Stimulated activated CD8-positive, alpha-beta memory T cell treated with anti-CD3 and anti-CD28 coated beads, Interleukin-2, amount 100 ng/mL, for 1 hour (primary cell): ENCODE measurements around the gene FRAT2.

Experiments used
- DNase-seq, 2 donors: peaks; one replicate each; pipeline ENCODE4 v3.0.0-alpha.2; 2020; ENCODE audit warnings: low read depth in 2 of 2

FRAT2 gene

DNA sequence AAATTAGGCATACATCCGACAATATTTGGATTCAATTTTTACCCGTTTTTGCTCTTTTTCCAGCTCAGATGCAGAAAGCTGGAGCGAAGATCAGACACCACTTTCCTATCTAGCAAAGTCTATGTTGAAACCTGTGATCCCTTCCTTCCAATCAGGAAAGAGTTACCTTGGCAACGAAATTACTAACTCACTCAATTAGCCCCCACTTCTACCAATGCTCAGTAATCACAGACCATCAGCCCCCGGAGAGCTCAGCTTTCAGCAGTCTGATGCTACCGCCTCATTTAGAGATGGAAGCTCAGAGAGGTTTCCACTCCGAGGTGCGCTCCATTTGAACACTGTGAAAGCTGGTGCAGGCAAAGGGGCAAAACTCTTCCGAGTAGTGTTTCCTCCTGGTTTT lies 8.8 kb downstream of the FRAT2 start:
- no peak for DNase-seq

- DNase-seq: no peak
Measured at GRCh38 chr10:97323501-97323900, 11.0 kb downstream of the FRAT2 start.

DNA sequence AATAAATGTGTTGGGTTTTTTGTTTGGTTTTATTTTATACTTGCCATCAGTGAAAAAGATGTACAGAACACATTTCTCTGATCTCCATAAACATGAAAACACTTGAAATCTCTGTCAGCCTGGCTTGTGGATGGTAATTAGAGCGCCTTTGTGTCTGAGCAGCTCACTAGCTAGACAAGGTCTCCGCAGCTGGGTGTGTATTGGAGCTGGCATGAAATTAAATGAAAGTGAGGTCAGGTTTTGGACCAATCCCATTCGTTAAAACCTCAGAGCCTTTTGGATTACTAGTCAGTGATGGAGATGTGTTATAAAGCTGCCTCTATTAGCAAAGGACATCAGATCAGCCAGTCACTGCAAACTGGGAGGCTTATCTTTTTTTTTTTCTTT lies 12.7 kb downstream of the FRAT2 start:
- no peak for DNase-seq

GRCh38 chr10:97321032-97321803 lies 13.3 kb downstream of the FRAT2 start:
- no peak for DNase-seq

DNA sequence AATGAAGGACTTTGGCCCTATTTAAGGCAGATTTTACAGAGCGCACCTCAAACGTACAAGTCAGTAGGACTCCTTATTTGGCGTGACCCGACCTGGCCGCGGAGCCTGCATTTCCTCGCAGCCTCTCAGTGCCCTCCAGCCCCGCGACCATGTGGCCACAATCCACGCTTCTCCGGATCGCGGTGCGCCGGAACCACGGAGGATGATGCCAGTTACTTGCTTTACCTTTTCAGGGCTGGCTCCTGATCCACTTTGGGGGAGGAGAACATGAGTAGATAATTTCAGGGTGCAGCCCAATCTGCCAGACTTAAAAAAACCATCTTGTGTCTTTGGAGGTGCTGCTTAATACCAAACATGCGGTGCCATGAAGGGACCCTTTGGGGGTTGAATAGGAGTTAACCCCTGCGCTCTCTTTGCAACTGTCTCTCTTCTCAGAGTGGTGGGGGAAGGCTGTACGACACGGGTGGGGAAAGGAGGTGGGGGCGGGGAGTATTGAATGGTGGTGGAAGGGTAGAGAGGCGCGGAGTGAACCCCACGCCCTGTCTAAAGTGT lies 14.0 kb downstream of the FRAT2 start:
- no peak for DNase-seq

DNA sequence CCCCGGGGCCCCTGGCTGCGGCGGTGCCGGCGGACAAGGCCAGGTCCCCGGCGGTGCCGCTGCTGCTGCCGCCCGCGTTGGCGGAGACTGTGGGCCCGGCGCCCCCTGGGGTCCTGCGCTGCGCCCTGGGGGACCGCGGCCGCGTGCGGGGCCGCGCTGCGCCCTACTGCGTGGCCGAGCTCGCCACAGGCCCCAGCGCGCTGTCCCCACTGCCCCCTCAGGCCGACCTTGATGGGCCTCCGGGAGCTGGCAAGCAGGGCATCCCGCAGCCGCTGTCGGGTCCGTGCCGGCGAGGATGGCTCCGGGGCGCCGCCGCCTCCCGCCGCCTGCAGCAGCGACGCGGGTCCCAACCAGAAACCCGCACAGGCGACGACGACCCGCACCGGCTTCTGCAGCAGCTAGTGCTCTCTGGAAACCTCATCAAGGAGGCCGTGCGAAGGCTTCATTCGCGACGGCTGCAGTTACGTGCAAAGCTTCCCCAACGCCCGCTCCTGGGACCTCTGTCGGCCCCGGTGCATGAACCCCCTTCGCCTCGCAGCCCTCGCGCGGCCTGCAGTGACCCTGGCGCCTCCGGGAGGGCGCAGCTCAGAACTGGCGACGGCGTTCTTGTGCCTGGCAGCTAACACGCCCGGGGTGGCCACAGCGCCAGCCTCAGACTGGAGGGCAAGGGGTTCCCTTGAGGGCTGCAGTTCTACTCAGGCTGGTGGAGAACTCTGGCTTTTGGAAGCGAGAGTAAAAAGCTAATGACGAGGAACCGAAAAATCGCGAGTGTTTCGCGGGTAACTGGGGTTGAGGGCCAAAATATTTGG lies 14.7 kb downstream of the FRAT2 start:
- peak; percentile 44 to 45 for DNase-seq

GRCh38 chr10:97318772-97319651 lies 15.5 kb downstream of the FRAT2 start, which contains the start of gene FRAT1:
FRAT1 (plus strand) TSS chr10:97319271; CDS start chr10:97319454, 183 bp downstream.
- peak; percentile 77 to 86 for DNase-seq

- no peak for DNase-seq
Measured at GRCh38 chr10:97314671-97315070, 19.9 kb downstream of the FRAT2 start.

DNA sequence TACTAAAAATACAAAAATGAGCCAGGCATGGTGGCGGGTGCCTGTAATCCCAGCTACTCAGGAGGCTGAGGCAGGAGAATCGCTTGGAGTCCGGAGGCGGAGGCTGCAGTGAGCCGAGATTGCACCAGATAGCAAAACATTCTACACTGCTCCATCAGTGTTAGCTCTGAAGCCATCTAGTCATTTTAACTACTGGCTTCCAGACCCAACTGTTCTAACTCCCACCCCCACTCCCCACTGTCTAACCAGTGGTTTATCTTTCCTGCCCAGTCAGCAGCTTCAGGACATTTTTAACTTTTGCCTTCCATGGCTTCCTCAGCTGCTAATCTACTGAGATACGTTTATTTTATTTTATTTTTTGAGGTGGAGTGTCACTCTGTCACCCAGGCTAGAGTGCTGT lies 21.6 kb downstream of the FRAT2 start:
- no peak for DNase-seq

DNA sequence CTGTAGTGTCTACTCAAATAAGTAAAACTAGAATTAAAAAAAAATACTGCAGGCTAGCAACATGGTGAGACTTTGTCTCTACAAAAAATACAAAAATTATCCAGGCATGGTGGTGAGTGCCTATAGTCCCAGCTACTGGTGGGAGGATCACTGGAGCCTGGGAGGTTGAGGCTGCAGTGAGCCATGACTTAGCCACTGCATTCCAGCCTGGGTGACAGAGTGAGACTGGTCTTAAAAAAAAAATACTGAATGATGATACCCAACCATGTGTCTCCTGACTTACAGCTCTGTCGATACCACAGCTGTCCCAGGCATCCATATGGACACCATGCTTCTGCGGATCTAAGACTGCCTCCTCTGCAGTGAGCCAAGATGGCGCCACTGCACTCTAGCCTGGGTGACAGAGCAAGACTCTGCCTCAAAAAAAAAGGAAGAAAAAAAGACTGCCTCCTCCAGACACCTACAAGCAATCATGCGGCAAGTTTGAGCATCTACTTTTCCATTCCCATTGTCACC lies 23.4 kb downstream of the FRAT2 start:
- no peak for DNase-seq

- no peak for DNase-seq
Measured at GRCh38 chr10:97307866-97308780, 26.4 kb downstream of the FRAT2 start.

DNA sequence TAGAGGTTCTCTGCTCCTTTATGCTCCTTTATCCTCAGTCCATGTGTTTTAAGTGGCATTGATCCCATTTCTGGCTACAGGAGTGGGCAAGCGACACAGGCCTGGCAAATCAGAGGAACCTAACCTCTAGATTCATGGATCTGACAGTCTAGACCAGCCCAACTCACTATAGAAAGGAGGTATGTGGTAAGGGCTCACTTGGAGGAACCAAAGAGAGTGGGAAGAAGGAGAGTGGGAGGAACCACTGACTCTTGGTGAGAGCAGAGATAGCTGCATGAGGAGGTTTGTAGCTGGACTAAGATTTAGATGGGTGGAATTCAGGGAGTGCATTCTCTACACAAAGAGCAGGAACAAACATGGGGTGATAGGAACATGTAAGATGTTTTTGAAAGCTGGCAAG lies 27.1 kb downstream of the FRAT2 start:
- no peak for DNase-seq

DNA sequence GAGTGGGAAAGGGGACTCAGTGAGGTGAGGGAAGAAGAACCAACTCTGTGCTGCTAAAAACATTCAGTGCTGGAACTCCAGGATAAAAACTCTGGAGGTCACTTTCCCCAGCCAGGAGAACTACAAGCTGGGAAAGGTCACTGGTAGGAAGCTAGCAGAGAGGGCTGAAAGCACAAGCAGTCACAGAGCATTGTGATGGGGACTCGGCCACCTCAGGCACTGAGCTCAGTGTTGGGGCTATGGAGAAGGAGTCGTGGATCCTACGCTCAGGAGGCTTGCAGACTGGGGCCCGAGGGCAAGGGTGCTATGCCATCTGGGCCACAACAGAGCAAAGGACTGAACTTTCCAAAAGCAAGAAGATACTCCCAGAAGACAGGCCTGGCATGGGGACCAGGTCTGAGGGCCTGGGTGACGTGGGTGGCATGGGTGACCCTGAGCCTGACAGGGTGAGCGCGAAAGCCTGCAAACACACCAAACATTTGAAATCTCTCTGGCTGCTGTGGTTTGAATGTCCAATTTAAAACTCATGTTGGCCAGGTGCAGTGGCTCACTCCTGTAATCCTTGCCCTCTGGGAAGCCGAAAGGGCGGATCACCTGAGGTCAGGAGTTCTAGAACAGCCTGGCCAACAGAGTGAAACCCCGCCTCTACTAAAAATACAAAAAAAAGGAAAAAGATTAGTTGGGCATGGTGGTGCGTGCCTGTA lies 32.3 kb downstream of the FRAT2 start:
- DNase-seq: no peak

DNA sequence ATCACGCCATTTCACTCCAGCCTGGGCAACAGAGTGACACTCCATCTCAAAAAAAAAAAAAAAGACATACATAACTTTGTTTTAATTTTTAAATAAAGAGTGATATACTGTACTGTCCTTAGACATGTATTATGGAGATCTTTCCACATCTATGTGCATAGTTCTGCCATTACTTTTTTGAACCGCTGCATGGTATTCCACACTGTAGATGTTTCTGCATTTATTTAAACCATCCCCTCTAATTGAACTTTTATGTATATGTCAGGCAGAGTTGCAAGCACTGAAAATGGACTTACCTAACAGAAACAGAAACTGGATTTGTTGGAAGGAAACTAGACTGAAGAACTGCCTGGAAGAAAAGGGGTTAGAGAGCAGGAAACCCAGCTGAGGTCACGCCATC lies 33.5 kb downstream of the FRAT2 start:
- DNase-seq: no peak

DNA sequence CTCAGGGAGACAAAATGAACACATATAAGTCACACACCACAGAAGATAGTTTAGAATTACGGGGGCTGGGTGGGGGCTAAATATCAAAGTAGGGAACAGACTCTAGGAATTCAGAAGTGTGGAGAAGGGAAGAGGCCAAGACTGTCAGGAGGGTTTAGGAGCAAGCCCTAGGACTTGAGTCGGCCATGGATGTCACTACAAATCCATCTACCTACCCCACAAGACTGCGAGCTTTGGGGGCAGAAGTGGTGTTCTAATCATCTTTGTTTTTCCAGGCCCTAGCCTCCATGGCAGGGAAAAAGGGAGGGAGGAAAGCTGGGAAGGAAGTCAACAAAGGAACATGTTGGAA lies 36.3 kb downstream of the FRAT2 start:
- no peak for DNase-seq

DNA sequence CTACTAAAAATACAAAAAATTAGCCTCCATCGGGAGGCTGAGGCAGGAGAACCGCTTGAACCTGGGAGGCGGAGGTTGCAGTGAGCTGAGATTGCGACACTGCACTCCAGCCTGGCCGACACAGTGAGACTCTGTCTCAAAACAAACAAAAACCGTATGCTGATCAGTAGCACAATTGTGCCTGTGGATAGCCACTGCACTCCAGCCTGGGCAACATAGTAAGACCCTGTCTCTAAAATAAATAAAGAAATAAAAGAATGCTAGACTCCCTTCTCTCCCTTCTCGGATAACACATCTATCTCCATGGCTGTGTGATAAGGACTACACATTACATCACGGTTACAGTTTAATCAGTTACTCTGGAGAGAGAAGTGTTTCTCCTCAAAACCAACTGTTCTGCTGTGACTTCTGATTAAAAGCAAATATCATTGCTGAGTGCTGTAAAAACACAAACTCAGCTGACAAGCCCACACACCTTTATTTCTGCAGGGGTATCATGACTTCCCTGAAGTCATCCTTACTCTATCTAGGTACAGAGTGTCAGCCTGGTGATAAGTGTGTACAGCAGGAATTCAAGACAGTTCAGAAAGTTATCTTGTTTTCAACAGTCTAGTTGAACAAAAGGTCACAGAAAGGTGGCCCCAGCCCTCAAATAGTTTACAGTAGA lies 36.8 kb downstream of the FRAT2 start:
- no peak for DNase-seq

- DNase-seq: no peak
Measured at GRCh38 chr10:97292862-97293198, 41.7 kb downstream of the FRAT2 start.

DNA sequence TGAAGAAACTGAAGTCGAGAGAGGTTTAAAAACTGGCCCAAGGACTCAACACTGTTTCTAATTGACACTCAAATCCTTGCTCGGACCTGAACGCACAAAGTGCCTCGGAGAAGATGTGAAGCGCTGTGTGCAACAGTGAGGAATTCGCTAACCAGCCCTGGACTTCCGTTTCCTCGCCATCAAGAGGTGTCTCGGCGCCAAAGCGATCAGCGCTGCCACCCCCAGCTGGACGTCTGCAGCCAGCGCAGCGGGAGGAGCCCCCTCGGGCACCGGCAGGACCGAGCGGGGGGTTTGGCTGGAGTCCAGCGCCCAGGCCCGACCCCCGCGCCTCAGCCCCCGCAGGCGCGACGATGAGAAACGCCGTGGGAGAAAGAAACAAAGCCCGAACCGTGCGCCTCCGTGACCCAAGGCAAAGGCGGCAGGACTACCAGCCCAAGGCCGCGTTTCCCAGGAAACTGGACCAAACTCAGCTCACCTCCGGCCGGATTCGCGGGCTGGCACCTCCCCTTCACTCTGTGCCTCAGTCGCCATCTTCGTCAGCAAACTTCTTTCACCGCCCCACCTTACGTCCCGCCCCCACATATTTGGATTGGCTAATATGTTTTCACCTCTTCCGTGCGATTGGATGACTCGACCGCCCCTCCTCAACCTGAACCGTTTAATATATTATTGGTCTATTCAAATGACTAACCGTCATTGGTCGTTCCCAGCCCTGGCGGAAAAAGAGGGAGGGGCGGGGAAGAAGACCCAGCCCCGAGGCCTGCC lies 42.2 kb downstream of the FRAT2 start, which contains the start of gene ARHGAP19:
Gene ARHGAP19 (minus strand): TSS at position 541 of the 765 bp plus-strand sequence. CDS start 10 bp downstream, at position 531.
- DNase-seq: peak; percentile 78 to 83
